Activated T-cell treated with anti-CD3 and anti-CD28 coated beads, Interleukin-2, amount 50 U/mL, for 1 hour (primary cell): ENCODE data around the gene ALB.
"Not testable (repeated sequence)": the region's sequence is repeated elsewhere in the genome, so short reads cannot be mapped to it uniquely, and the experiment has no call there.

Experiments
- DNase-seq: peaks from one replicate; pipeline ENCODE4 v3.0.0-alpha.2; 2020

The ALB gene

DNA sequence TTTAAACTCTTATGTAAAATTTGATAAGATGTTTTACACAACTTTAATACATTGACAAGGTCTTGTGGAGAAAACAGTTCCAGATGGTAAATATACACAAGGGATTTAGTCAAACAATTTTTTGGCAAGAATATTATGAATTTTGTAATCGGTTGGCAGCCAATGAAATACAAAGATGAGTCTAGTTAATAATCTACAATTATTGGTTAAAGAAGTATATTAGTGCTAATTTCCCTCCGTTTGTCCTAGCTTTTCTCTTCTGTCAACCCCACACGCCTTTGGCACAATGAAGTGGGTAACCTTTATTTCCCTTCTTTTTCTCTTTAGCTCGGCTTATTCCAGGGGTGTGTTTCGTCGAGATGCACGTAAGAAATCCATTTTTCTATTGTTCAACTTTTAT lies at the start of gene ALB:
Gene ALB, plus strand, starts transcription at position 246 of the 400 bp plus-strand sequence. Its CDS starts 41 bp downstream, at position 287.
- no peak for DNase-seq

DNA sequence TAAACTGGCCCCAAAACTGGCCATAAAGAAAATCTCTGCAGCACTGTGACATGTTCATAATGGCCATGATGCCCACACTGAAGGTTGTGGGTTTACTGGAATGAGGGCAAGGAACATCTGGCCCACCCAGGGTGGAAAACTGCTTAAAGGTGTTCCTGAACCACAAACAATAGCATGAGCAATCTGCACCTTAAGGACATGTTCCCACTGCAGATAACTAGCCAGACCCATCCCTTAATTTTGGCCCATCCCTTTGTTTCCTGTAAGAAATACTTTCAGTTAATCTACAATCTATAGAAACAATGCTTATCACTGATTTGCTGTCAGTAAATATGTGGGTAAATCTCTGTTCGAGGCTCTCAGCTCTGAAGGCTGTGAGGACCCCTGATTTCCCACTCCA lies 46.9 kb upstream of the ALB start:
- DNase-seq, result not testable (repeated sequence)

DNA sequence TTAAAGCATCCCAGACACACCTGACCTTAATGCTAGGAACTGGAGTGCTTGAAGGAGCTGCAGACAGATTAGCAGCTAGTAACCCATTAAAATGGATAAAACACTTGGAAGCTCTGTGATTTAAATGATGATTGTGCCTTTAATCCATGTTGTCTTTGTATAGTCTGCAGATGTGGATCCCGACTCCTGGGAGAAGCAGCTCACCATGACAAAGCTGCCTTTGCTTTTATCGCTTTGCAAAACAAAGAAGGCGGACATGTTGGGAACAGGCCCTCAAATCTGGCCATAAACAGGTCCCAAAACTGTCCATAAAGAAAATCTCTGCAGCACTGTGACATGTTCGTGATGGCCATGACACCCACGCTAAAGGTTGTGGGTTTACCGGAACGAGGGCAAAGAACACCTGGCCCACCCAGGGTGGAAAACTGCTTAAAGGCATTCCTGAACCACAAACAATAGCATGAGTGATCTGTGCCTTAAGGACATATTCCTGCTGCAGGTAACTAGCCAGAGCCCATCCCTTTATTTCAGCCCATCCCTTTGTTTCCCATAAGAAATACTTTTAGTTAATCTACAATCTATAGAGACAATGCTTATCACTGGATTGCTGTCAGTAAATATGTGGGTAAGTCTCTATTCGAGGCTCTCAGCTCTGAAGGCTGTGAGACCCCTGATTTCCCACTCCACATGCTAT lies 34.4 kb upstream of the ALB start:
- DNase-seq, result not testable (repeated sequence)

GRCh38 chr4:73375328-73375741 lies 28.8 kb upstream of the ALB start:
- DNase-seq, result no peak

DNA sequence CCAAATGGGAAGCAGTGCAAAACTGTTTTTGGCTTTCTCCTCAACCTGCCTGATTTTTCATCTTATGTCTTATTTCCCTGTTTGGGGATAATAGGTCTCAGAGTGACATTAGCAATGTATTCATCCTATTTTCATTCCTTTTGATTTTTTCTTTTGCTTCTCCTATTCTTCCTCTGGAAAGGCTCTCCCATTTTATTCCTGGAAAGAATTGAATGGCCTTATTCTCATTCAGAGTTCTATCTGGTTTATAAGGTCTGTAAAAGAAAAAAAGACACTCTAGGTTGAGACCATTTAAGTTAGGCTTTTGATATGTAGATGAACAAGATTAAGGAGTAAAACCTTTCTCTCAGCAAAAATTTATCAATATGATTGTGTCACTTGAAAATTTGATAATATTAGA lies 27.8 kb upstream of the ALB start:
- no peak for DNase-seq

DNA sequence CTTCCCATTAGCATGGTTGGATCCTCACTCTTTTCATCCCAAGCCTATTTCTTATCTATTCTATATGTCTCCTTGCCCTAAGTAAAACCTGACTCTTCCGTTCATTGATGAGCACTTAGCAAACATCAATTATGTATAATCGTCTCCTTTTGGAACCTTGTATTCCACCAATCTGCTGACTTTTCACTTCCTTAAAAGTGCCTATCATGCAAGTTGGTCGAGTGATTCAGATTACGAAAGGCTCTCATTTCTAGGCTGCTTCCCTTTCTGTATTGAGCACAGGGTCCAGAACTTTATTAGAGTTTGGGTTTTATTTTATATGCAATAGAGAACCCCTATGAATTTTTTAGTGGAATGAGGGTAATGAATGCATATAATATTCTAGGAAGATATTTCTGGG lies 27.1 kb upstream of the ALB start:
- DNase-seq, result no peak

DNA sequence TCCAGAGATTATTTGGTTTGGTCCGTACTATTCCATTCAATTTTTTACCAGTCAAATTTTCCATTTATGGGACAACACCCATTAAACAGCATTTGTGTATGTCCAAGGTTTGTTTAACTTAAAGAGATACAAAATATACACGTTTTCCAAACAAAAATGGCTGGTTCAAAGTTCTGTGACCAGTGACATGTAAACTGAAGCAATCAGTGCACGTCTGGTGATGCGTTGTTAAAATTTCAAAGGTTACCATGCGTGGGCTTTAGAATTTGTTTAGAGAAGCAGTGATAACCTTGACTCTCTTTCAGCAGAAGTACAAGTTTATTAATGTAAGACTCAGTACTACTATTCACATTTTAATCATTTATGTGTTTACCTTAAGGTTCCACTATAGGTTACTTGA lies 25.2 kb upstream of the ALB start:
- DNase-seq, result no peak

DNA sequence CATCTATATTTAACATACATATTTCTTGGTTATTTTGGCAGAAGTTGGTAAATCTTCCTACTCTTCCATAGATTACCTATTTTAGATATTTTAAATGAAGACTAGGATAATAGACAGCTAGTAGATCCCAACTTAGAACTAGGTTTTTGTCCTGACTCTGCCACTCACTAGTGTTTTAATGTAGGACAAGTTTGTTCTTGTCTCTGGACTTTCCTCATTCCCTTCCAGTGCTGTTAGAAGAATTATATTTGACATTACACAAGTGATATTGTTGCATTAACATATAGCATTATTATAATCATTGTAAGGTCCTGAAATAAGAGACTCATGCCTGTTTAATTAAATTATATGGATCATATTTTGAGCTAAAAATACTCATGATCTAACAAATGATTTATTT lies 24.1 kb upstream of the ALB start:
- DNase-seq, result no peak

GRCh38 chr4:73381214-73381613 lies 22.9 kb upstream of the ALB start:
- DNase-seq, result no peak

DNA sequence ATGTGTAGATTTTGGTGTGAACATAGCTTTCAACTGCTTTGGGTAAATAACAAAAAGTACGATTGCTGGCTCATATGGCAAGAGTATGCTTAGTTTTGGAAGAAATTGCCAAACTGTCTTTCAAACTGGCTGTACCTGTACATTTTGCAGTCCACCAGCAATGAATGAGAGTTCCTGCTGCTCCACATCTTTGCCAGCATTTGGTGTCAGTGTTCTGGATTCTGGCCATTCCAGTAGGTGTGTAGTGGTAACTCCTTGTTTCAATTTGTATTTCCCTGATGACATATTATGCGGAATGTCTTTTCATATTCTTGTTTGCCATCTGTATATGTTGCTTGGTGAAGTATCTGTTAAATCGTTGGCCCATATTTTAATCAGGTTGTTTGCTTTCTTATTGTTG lies 20.6 kb upstream of the ALB start:
- DNase-seq, result no peak

- no peak for DNase-seq
Measured at GRCh38 chr4:73387552-73387951, 16.5 kb upstream of the ALB start.

- DNase-seq, result no peak
Measured at GRCh38 chr4:73388887-73389286, 15.2 kb upstream of the ALB start.

GRCh38 chr4:73389663-73390062 lies 14.4 kb upstream of the ALB start:
- not testable (repeated sequence) for DNase-seq

DNA sequence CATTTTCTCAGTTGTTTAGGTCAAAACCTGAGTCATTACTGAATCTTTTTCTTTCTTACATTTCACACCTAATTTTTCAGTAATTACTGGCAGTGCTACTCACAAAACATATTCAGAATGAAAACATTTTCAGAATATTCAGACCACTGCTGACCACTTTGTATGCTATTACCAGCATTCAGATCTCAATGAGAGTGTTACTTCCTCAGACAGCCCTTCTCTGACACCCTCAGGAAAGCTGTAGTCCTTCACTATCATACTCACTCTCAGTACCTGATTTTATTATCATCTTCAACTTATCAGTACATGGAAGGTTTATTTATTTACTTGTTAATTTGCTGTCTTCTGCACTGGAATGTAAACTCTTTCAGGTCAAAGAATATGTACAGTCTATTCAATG lies 12.3 kb upstream of the ALB start:
- no peak for DNase-seq

DNA sequence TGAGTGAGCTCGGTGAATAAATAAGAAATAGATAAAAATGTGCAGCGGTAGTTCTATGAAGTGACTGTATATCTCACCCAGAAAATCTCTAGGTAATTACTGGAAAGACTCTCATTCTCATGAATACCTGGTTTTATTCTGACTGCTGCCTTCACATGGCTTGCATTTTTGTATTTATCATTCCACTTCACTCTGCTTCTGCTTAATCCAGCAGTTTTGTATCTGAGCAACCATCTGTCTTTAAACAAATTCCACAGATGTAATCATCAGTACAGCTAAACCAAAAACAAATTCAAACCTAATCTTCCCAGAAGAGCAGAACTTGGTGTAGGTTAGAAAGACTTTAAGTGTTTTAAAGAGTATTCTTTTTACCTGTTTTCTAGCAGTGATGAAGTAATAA lies 11.2 kb upstream of the ALB start:
- no peak for DNase-seq

GRCh38 chr4:73396304-73396703 lies 7.8 kb upstream of the ALB start:
- DNase-seq, result no peak

- DNase-seq, result no peak
Measured at GRCh38 chr4:73396993-73397972, 6.8 kb upstream of the ALB start.

DNA sequence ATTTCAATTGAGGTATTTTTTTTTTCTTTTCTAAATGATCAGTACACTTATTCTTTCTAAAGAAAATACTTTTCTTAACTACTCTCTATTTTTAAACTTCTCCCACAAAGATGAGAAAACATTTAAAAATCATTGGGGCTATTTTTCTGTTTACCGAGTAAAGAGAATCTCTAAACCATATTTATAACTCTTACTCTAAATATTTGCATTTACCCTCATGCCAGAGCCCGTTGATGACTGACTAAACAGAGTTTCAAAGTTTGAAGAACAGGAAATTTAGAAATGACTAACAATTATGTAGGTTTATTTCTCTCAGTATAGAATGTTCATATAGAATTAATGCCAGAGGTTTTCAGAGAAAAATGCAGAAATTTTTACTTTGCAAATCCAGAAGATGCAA lies 2.7 kb upstream of the ALB start:
- no peak for DNase-seq

DNA sequence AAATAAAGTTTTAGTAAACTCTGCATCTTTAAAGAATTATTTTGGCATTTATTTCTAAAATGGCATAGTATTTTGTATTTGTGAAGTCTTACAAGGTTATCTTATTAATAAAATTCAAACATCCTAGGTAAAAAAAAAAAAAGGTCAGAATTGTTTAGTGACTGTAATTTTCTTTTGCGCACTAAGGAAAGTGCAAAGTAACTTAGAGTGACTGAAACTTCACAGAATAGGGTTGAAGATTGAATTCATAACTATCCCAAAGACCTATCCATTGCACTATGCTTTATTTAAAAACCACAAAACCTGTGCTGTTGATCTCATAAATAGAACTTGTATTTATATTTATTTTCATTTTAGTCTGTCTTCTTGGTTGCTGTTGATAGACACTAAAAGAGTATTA lies 370 bp downstream of the ALB start:
- no peak for DNase-seq

DNA sequence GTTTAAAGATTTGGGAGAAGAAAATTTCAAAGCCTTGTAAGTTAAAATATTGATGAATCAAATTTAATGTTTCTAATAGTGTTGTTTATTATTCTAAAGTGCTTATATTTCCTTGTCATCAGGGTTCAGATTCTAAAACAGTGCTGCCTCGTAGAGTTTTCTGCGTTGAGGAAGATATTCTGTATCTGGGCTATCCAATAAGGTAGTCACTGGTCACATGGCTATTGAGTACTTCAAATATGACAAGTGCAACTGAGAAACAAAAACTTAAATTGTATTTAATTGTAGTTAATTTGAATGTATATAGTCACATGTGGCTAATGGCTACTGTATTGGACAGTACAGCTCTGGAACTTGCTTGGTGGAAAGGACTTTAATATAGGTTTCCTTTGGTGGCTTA lies 1.1 kb downstream of the ALB start:
- DNase-seq, result no peak

DNA sequence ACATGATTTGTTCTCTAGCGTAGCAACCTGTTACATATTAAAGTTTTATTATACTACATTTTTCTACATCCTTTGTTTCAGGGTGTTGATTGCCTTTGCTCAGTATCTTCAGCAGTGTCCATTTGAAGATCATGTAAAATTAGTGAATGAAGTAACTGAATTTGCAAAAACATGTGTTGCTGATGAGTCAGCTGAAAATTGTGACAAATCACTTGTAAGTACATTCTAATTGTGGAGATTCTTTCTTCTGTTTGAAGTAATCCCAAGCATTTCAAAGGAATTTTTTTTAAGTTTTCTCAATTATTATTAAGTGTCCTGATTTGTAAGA lies 2.4 kb downstream of the ALB start:
- DNase-seq, result no peak

- DNase-seq, result no peak
Measured at GRCh38 chr4:73407227-73407673, 3.2 kb downstream of the ALB start.

DNA sequence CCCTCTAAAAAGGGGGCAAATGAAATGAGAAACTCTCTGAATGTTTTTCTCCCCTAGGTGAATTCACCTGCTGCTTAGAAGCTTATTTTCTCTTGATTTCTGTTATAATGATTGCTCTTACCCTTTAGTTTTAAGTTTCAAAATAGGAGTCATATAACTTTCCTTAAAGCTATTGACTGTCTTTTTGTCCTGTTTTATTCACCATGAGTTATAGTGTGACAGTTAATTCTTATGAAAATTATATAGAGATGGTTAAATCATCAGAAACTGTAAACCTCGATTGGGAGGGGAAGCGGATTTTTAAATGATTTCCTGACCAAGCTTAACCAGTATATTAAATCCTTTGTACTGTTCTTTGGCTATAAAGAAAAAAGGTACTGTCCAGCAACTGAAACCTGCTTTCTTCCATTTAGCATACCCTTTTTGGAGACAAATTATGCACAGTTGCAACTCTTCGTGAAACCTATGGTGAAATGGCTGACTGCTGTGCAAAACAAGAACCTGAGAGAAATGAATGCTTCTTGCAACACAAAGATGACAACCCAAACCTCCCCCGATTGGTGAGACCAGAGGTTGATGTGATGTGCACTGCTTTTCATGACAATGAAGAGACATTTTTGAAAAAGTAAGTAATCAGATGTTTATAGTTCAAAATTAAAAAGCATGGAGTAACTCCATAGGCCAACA lies 4.2 kb downstream of the ALB start:
- DNase-seq, result no peak
